Type B pancreatic cell (in vitro differentiated cells): ENCODE measurements around the gene NECAB3. TPM values are rescaled to one million over a fixed set of nuclear protein-coding genes. Genes with fewer than 3 reads are reported as not detected.

Source experiments
- DNase-seq: peaks from one replicate; pipeline ENCODE4 v3.0.0; 2021; ENCODE audit warnings: mixed read lengths; ENCODE audit not compliant: unreplicated experiment; ENCODE audit errors: extremely low spot score
- H3K27ac Mint-ChIP-seq: 2 replicates; pipeline ENCODE4 v1.8.0; 2021; ENCODE audit warnings: mild to moderate bottlenecking, mixed read lengths
- H3K27me3 Mint-ChIP-seq: 2 replicates; pipeline ENCODE4 v1.8.0; 2021; ENCODE audit warnings: mixed read lengths
- H3K36me3 Mint-ChIP-seq: 2 replicates; pipeline ENCODE4 v1.8.0; 2021; ENCODE audit warnings: mixed read lengths
- H3K4me1 Mint-ChIP-seq: one replicate; pipeline ENCODE4 v1.8.0; 2021; ENCODE audit warnings: mixed read lengths; ENCODE audit not compliant: unreplicated experiment
- H3K4me3 Mint-ChIP-seq: 2 replicates; pipeline ENCODE4 v1.8.0; 2021; ENCODE audit warnings: mild to moderate bottlenecking, mixed read lengths
- H3K9me3 Mint-ChIP-seq: 2 replicates; pipeline ENCODE4 v1.8.0; 2021; ENCODE audit warnings: mixed read lengths
- total RNA-seq: library from RNA; stranded (reverse); gene quantifications from 2 replicates; pipeline ENCODE4 v1.2.1, GENCODE V29; 2021; ENCODE audit warnings: low replicate concordance
- TF ChIP-seq, protein P1 (sequence below): fragments of 200-600 bp; sonication (generic); conservative IDR thresholded peaks from 2 replicates; pipeline ENCODE4 v1.5.0; 2021; ENCODE audit warnings: antibody characterized with exemption, mild to moderate bottlenecking

The NECAB3 gene
- total RNA-seq, 1 donor from 2014 or later = 68.2 TPM

DNA sequence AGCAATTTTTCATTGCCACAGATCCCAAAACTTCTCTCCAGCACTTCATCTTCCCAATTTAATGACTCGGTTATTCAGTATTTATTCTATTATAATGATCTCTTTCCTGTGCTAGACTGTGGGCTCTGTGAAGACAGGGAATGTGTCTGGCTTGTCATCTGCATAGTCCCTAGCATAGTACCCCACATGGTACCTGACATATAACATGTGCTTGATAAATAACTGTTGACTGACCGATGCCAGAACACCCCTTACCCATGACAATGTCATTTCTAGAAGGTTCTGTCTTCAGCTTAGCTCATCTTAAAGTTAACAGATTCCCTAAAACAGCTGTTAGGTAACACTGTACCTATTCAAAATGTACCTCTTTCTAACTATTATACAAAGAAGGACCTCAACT lies 42.3 kb upstream of the NECAB3 start:
- peaks cover 3% of the 10 kb centered on the region for H3K36me3 Mint-ChIP-seq
- peaks cover 5% of the 10 kb centered on the region for H3K9me3 Mint-ChIP-seq
- TF ChIP-seq, protein P1, sequence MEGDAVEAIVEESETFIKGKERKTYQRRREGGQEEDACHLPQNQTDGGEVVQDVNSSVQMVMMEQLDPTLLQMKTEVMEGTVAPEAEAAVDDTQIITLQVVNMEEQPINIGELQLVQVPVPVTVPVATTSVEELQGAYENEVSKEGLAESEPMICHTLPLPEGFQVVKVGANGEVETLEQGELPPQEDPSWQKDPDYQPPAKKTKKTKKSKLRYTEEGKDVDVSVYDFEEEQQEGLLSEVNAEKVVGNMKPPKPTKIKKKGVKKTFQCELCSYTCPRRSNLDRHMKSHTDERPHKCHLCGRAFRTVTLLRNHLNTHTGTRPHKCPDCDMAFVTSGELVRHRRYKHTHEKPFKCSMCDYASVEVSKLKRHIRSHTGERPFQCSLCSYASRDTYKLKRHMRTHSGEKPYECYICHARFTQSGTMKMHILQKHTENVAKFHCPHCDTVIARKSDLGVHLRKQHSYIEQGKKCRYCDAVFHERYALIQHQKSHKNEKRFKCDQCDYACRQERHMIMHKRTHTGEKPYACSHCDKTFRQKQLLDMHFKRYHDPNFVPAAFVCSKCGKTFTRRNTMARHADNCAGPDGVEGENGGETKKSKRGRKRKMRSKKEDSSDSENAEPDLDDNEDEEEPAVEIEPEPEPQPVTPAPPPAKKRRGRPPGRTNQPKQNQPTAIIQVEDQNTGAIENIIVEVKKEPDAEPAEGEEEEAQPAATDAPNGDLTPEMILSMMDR = no peak
- H3K4me1 Mint-ChIP-seq = peaks cover 10% of the 10 kb centered on the region
- no peak overlapping the region for H3K4me3 Mint-ChIP-seq
- no peaks in the 10 kb centered on the region for H3K27me3 Mint-ChIP-seq
- H3K27ac Mint-ChIP-seq = no peak overlapping the region
- DNase-seq = no peak

- no peak overlapping the region for H3K4me3 Mint-ChIP-seq
- H3K36me3 Mint-ChIP-seq = no peaks in the 10 kb centered on the region
- no peak overlapping the region for H3K27ac Mint-ChIP-seq
- no peaks in the 10 kb centered on the region for H3K9me3 Mint-ChIP-seq
- H3K4me1 Mint-ChIP-seq = peaks cover 6% of the 10 kb centered on the region
- no peaks in the 10 kb centered on the region for H3K27me3 Mint-ChIP-seq
- TF ChIP-seq, protein P1 = no peak
- DNase-seq = no peak
Observed at GRCh38 chr20:33713865-33714367, 39.7 kb upstream of the NECAB3 start.

DNA sequence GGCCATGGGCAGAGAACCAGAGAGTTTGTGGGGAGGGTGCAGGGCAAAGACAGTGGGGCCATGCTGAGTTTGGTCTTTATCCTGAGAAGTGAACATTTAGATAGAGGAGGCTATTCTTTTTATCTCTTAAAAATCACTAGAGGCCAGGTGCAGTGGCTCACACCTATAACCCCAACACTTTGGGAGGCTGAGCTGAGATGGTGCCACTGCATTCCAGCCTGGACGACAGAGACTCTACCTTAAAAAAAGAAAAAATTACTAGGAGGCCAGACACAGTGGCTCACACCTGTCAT lies 37.2 kb upstream of the NECAB3 start:
- Mint-ChIP-seq H3K36me3 (no peaks in the 10 kb centered on the region), H3K27ac (no peak overlapping the region), H3K4me3 (no peak overlapping the region), H3K4me1 (peaks cover 6% of the 10 kb centered on the region), H3K27me3 (no peaks in the 10 kb centered on the region), H3K9me3 (no peaks in the 10 kb centered on the region)
- no peak for DNase-seq
- TF ChIP-seq, protein P1 = no peak

GRCh38 chr20:33710681-33711445 lies 36.6 kb upstream of the NECAB3 start:
- Mint-ChIP-seq H3K9me3 (no peaks in the 10 kb centered on the region), H3K4me1 (peaks cover 6% of the 10 kb centered on the region), H3K27ac (no peak overlapping the region), H3K36me3 (no peaks in the 10 kb centered on the region), H3K27me3 (no peaks in the 10 kb centered on the region), H3K4me3 (no peak overlapping the region)
- TF ChIP-seq, protein P1 = no peak
- no peak for DNase-seq

- Mint-ChIP-seq H3K36me3 (no peaks in the 10 kb centered on the region), H3K4me3 (no peak overlapping the region), H3K27ac (no peak overlapping the region), H3K4me1 (peaks cover 6% of the 10 kb centered on the region), H3K27me3 (no peaks in the 10 kb centered on the region), H3K9me3 (no peaks in the 10 kb centered on the region)
- TF ChIP-seq, protein P1 = no peak
- DNase-seq = no peak
Observed at GRCh38 chr20:33709905-33710541, 35.8 kb upstream of the NECAB3 start.
